ENCODE measurements around the gene ATF5. TPM values are rescaled to one million over a fixed set of nuclear protein-coding genes. Genes with fewer than 3 reads are reported as not detected.
A peak's percentile ranks its signal among the peaks of the same experiment; 100 is the strongest.
"Not testable (repeated sequence)": the region's sequence is repeated elsewhere in the genome, so short reads cannot be mapped to it uniquely, and the experiment has no call there.

Gene ATF5
- total RNA-seq, 6 experiments from 2014 or later = 475 to 1,724 (median 619) TPM

- H3K4me3 ChIP-seq = not testable (repeated sequence)
Observed at GRCh38 chr19:49960980-49961379, 32.0 kb downstream of the ATF5 start, which contains the start of gene SIGLEC11. SIGLEC11 (minus strand) TSS chr19:49961172; CDS start chr19:49961081, 91 bp downstream.

GRCh38 chr19:49968279-49968922 is 39.4 kb downstream of the ATF5 start:
- no peak for DNase-seq
- Histone ChIP-seq H3K4me3 (no peak overlapping the region), H3K27ac (no peak overlapping the region), H3K4me1 (no peaks in the 10 kb centered on the region), H3K36me3 (no peaks in the 10 kb centered on the region), H3K9me3 (no peaks in the 10 kb centered on the region), H3K27me3 (no peaks in the 10 kb centered on the region)
- WGBS (ENCODE audit: insufficient coverage, low coverage, low lambda C conversion rate, missing lambda C conversion rate) = 32% methylated on average over 5 of the region's 5 CpGs
- TF ChIP-seq, protein P1, sequence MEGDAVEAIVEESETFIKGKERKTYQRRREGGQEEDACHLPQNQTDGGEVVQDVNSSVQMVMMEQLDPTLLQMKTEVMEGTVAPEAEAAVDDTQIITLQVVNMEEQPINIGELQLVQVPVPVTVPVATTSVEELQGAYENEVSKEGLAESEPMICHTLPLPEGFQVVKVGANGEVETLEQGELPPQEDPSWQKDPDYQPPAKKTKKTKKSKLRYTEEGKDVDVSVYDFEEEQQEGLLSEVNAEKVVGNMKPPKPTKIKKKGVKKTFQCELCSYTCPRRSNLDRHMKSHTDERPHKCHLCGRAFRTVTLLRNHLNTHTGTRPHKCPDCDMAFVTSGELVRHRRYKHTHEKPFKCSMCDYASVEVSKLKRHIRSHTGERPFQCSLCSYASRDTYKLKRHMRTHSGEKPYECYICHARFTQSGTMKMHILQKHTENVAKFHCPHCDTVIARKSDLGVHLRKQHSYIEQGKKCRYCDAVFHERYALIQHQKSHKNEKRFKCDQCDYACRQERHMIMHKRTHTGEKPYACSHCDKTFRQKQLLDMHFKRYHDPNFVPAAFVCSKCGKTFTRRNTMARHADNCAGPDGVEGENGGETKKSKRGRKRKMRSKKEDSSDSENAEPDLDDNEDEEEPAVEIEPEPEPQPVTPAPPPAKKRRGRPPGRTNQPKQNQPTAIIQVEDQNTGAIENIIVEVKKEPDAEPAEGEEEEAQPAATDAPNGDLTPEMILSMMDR (IDR thresholded peaks at IDR 0.05) = no peak
- TF ChIP-seq POLR2A (IDR thresholded peaks at IDR 0.05) = no peak
- intact Hi-C loops (cut with DNase I) = no loop called here
- ATAC-seq = peak in 1 of 4 donors; percentile 13

More at GRCh38 chr19:49960980-49961379, 32.0 kb downstream of the ATF5 start, which contains the start of gene SIGLEC11:
- ATAC-seq = peak; percentile 62 to 79 (median 76)
- H3K36me3 ChIP-seq; DNase-seq; H3K27ac ChIP-seq; H3K9me3 ChIP-seq; H3K4me1 ChIP-seq; H3K27me3 ChIP-seq; intact Hi-C loops (cut with DNase I): not testable (repeated sequence)
- WGBS (ENCODE audit: insufficient coverage, low coverage, low lambda C conversion rate, missing lambda C conversion rate) = 10% methylated on average over 1 of the region's 10 CpGs

DNA sequence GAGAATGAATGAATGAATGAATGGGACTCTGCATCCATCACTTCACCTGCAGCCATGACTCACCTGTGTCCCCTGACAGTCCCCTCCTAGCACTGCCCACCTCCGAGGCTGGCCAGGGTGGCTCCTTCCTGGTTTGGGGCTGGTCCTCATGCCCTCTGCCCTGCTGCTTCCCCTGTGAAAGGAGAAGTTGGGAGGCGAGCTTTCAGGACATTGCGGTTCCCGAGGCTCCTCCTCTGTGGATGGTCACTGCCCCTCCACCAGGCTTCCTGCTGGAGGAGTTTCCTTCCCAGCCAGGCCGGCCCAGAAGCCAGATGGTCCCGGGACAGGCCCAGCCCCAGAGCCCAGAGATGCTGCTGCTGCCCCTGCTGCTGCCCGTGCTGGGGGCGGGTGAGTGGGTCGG is 40.4 kb downstream of the ATF5 start:
- ATAC-seq = peak; percentile 52 to 62 (median 58)
- WGBS (ENCODE audit: insufficient coverage, low coverage, low lambda C conversion rate, missing lambda C conversion rate) = no CpG with 5 or more reads among the region's 9 CpGs
- H3K4me1 ChIP-seq; H3K27me3 ChIP-seq; H3K4me3 ChIP-seq; DNase-seq; intact Hi-C loops (cut with DNase I); H3K27ac ChIP-seq; H3K36me3 ChIP-seq; H3K9me3 ChIP-seq: not testable (repeated sequence)

- Histone ChIP-seq H3K27ac (no peak overlapping the region), H3K4me3 (no peak overlapping the region), H3K4me1 (no peaks in the 10 kb centered on the region), H3K9me3 (no peaks in the 10 kb centered on the region), H3K27me3 (no peaks in the 10 kb centered on the region), H3K36me3 (no peaks in the 10 kb centered on the region)
- TF ChIP-seq, protein P1 (IDR thresholded peaks at IDR 0.05) = no peak
- no peak for TF ChIP-seq POLR2A (IDR thresholded peaks at IDR 0.05)
- DNase-seq = no peak
- intact Hi-C loops (cut with DNase I) = no loop called here
- no CpG with 5 or more reads among the region's 12 CpGs for WGBS (ENCODE audit: insufficient coverage, low coverage, low lambda C conversion rate, missing lambda C conversion rate)
- ATAC-seq = no peak
Observed at GRCh38 chr19:49971991-49972411, 43.0 kb downstream of the ATF5 start.

DNA sequence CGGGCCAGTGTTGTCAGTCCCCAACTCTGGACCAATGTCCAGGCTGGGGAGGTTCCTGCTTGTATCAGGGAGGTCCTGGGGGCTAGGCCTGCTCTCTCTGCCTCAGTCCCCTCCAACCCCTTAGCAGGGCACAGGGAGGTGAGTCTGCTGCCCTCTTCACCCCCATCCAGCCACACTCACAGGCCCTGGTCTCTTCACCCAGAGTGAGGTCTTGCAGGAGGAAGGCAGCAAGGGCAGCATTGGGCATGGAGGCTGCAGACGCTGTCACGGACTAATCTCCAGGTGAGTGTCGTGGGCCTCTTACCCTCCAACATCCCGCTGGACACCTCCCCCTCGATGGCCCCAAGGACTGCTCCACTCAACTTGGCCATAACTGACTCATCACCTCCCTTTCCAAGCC is 43.8 kb downstream of the ATF5 start:
- TF ChIP-seq POLR2A (IDR thresholded peaks at IDR 0.05) = no peak
- TF ChIP-seq, protein P1 (IDR thresholded peaks at IDR 0.05) = no peak
- Histone ChIP-seq H3K4me3 (no peak overlapping the region), H3K27ac (no peak overlapping the region), H3K9me3 (no peaks in the 10 kb centered on the region), H3K27me3 (no peaks in the 10 kb centered on the region), H3K4me1 (no peaks in the 10 kb centered on the region), H3K36me3 (no peaks in the 10 kb centered on the region)
- WGBS (ENCODE audit: insufficient coverage, low coverage, low lambda C conversion rate, missing lambda C conversion rate) = 80% methylated on average over 1 of the region's 6 CpGs
- no peak for ATAC-seq
- DNase-seq = no peak
- intact Hi-C loops (cut with DNase I) = no loop called here

Data from right lobe of liver (tissue), 6 donors.